GM12892 (cell line): ENCODE measurements around the gene VWC2.

Experiments
- POLR2A ChIP-seq: IDR thresholded peaks from 2 replicates; pipeline ENCODE4 v1.6.1; 2011; ENCODE audit warnings: low read depth, low read length, control low read depth
- POLR2AphosphoS5 ChIP-seq: IDR thresholded peaks from 2 replicates; pipeline ENCODE4 v1.6.1; 2011; ENCODE audit warnings: low read depth, low read length, control low read depth

GRCh38 chr7:49790209-49790608 lies 16.8 kb downstream of the VWC2 start:
- TF ChIP-seq POLR2A (no peak), POLR2AphosphoS5 (no peak)
